Astrocyte (in vitro differentiated cells and primary cell): Measurements from ENCODE around the gene C16orf95.

Experiments used
- CTCF ChIP-seq: IDR thresholded peaks from 2 replicates; pipeline ENCODE4 v1.5.1; 2011; ENCODE audit warnings: low read depth, mild to moderate bottlenecking, inconsistent platforms, low read length, moderate library complexity; ENCODE audit not compliant: insufficient read depth
- EZH2 ChIP-seq: IDR thresholded peaks from 2 replicates; pipeline ENCODE4 v1.6.1; 2012; ENCODE audit warnings: mild to moderate bottlenecking, low read length, inconsistent platforms; ENCODE audit not compliant: insufficient read depth

GRCh38 chr16:87358250-87358649, 41.1 kb upstream of the C16orf95 start:
- TF ChIP-seq EZH2, result no peak
- no peak for TF ChIP-seq CTCF
